NCI-H1105 (cell line): ENCODE data around the gene GRP.

Experiments
- DNase-seq: peaks from one replicate; lab custom pipeline; 2025; lab: John Stamatoyannopoulos, UW

The GRP gene

DNA sequence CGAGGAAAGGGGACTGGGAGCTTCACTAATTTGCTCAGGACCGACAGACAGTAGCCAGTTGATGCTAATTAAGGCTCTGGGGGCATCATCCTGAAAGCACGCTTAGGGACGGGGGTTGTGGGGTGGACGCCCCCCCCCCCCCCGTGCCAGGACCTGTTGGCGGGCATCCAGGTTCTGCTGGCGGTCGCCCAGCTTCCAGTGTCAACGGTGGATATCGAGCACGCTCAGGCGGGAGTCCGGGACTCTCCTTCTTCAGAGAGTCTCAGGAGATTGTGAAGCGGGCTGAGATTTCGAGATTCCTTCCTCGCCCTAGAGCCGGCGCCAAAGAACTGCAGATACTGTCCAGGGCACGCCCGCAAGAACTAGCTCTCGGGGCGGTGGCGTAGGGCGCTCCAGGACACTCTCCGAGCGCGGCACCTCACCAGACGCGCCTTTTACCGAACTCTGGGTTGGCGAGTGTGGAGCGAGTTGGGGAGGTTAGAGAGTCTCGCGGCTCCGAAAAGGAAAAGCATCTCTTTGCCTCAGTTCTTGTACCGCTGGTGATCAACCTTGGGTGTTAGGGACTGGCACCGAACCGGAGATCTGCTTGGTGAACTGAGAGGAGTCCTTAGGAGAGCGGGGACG lies 47.7 kb downstream of the GRP start:
- peak; percentile 15 for DNase-seq

DNA sequence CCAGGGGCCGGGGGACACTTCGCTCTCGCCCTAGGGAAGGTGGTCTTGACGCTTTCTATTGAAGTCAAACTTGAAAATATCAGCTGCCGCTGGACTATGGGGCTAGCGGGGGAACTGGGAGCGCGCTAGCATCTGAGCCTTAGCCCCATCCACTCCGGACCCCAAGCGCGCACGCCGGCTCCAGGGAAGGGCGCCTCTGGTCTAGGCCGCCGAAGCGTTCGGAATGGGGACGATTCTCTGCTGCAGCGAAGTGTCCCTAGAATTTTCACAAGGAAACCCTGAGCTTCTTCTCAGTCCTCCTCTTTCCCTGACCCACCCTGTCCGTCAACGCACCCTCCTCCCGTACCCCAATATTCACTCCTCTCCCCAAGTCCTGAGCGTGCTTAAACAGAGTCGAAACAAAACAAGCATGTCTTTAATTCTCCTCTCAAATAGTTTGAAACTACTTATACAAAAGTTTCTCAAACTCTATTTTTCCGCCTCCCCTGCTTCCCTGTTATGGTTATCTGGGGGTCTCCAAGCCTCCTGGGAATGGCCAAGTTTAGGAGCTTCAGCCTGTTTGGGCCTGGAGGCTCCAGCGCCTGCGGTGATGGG lies 48.3 kb downstream of the GRP start:
- no peak for DNase-seq

DNA sequence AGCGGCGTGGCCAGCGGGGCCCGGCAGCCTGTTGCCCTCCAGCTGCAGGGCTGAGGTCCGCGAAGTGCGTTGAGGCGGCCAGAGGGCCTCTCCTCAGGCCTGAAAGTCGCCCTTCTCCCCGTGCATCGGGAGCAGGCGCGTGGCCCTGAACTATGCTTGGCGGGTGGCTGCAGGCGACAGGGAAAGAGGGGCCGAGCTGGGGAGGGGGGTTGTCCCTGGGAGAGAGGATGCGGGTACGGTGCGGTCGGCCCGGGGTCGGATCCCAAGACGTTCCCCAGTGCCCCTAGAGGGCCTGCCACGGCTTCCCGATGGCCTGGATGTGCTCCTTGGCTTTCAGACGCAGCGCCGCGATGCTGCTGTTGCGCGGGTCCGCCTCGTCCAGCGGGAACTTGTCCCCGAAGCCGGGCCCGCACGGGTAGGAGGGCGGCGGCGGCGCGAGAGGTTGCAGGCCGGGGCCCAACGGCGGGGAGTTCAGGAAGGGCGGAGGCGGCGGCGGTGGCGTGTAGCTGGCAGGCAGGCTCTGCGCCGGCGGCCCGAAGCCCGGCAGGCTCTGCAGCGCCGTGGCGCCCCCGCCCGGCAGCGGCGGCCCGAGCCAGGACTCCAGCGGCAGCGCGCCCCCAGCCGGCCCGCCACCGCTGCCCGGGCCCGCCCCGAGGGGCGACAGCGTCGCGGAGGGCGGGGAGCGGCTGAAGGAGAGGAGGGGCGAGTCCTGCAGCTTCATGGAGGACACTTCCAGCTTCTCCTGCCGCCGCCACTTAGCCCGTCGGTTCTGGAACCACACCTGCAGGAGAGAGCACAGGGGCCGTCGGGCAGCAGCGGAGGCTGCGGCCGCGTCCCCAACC lies 49.0 kb downstream of the GRP start:
- peak; percentile 41 for DNase-seq

DNA sequence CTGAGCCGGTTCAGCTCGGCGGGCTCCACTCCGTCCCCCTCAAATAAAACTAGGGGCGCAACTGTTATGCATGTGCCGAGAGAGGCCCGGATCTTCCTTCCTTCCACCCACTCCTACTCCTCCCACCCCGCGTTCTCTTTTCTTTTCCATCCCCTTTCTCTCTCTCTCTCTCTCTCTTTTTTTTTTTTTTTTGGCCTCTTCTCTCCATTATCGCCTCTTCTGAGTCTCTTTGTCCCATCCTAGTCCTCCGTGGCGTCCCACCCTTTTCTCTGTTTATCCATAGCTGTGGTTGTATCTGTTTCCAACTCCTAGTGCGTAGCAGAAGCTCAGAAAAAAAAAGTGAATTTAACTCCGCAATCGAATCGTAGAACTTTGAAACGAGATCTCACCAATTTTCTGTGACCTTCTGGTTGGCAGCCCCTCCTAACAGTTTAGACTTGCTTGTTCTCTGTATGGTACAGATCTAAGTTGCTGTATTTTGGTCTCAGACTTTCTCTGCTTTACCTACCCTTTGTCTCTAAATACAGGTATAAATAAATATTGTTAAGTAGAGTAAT lies 49.7 kb downstream of the GRP start:
- DNase-seq = no peak

DNA sequence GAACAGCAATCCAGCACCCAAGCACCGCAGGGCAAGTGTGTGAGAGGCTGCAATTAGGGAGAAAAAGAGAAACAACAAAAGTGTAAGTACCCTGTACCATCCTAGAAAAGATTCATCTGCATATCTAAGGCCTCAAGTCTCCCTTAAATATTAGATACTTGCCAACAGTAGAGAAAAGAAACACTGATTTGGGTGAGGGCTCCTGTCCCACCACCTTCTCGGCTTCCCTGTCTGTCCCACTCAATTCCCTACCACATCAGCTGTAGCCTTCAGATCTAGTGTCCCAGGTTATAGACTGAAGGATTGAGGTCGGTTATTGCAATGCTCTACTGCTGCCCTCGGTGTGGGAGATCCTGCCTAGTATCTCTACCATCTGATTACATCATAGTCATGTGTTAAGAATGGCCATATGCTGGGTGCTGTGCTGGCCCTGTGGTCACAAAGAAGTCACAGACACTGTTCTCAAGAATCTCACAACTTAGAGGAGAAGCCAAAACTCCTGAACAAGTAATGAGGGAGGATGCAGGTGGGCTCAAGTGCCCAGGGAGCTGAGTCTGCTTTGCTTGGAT lies 50.8 kb downstream of the GRP start:
- no peak for DNase-seq

DNA sequence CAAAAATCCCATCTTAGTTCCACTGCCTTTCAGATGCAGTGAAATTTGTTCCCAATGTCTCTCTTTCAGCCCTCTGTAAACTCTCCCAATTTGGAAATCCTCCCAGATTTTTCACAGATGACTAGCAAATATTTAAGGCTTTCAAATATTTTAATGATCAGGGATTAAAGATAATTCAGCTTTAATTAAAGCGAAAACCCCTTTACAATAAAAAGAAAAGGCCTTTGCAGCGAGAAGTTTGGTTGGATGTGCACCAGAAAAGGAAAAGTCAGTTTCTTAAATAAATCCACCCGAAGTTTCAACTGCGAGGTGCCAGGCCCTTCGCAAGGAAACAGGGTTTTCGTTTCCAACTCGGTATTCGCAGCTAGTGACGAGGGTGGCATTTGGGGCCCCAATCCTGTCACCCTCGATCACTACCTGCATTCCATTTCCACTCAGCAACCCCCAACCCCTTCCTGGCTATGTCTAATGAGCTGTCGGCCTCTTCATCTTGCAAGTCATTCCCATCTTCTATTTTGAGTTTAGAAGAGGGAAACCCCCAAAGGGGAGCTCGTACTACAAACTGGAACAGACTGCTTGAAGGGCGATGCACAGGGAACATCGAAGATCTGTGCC lies 51.8 kb downstream of the GRP start:
- DNase-seq = no peak

DNA sequence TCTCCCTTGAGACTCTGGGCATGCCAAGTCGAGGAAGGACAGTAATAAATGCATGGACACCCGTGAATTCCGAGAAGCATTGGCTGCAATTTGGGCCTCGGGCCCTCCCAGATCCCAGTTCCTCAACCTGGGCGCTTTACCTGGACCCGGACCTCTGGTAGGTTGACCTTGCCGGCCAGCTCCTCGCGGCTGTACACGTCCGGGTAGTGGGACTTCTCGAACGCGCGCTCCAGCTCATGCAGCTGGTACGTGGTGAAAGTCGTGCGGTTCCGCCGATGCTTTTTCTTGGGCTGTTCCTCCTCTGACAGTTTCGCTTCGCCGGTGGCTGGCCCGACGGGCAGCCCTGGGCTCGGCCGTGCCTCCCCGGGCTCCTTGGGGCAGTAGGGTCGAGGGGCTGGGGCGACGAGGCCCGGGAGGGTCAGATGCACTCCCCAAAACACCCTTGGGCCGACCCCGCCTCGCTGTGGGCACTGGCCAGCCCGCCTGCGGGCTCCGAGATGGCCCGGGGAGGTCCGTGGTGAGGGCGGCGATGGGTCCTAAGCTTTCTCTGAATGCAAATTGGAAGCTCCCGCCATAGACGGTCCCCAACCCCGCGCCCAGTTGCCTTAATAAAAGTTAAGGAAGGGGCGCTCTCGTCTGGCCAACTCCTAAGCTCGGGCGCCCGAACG lies 52.4 kb downstream of the GRP start:
- DNase-seq = no peak

DNA sequence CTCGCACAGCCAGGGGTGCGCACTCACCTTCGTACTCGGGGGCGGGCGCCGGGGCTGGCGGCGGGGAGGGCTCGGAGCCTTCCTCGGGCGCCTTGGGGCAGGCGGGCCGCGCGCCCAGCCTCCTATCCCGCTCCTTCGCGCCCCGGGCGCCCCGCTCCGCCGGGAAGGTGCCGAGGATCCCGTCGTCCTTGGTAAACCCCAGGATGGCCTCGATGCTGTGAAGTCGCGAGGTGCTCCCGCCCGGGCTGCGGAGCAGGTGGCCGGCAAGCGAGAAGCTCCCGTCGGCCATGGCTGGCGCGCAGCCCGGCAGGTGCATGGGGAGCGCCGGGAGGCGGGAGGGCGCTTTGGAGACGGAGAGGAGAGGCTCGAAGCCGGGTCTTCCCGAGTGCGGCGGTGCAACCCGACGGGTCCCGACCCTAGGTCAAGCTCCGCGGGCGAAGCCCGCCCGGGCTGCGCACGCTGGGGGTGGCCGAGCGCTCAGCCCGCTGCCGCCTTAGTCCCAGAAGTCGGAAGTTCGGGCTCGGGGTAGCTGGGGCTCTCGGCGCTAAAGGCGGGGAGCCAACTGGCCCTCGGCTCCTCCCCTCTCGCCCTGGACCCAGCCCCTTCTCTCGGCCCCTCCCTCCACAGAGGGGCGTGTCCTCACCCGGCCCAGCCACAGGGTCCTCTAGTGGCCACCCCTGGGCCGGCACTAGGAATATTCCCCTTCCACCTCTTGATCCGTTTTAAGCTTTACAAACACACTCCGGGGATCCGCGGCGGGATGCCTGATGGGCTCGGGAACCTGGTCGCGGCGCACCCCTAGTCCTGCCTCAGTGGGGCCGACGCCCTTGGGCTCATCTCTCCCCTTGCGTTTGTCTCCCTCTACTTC lies 53.2 kb downstream of the GRP start, which contains the start of gene RAX:
TSS of gene RAX (minus strand) at position 564 of the 868 bp plus-strand sequence. CDS start at position 316, 248 bp downstream.
- no peak for DNase-seq

DNA sequence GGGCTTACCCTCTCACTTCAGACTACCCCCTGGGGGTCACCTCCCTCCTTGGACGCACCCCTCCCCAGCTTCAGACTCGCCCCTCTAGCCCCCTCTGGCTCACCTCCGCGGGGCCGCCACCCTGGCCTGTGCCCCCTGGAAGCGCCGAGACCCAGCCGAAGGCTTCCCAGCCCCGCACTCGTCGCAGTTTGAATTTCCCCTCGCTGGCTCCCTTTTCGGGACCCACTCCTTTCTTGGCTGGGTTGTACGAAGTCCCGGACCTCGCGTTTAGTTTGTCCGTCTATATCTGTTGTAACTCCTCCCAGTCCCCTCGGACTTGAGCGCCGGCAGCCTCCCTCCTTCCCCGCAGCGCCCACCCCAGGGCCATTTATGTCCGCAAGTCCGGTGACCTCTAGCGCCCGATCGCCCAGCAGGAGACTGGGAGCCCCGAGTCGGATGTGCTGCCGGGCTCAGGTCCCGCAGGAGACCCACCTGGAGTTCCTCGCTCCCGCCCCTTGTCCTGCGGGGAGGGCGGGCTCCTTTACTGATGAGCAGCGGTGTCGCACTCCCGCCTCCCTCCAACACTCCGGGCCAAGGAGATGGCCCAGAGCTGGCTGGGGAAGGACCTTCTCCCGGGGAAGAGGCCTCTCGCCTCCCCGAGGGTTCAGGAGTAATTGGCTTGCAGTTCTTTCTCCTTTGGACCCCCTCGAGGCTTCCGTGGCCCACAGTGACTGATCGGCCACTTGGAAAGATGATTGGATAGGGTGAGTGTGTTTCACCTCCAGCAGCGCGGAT lies 54.0 kb downstream of the GRP start:
- DNase-seq = no peak

DNA sequence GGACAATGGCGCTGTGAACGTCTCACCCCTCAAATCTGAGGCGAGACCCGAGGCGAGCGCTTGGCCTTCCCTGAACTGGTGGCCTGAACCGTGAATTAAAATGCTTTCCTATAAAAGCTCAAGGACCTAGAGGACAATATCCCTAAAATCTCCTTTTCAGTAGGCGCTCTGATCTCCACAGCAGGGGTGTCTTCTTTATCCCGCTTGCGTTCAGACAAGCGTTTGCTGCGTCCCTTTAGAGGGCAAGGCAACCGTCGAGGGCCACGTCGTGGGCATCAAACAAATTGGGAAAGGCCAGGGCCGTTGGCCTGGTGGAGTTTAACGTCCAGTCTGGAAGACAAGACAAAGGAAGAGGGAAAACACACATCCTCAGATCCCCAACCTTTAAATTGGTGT lies 54.6 kb downstream of the GRP start:
- DNase-seq = no peak

DNA sequence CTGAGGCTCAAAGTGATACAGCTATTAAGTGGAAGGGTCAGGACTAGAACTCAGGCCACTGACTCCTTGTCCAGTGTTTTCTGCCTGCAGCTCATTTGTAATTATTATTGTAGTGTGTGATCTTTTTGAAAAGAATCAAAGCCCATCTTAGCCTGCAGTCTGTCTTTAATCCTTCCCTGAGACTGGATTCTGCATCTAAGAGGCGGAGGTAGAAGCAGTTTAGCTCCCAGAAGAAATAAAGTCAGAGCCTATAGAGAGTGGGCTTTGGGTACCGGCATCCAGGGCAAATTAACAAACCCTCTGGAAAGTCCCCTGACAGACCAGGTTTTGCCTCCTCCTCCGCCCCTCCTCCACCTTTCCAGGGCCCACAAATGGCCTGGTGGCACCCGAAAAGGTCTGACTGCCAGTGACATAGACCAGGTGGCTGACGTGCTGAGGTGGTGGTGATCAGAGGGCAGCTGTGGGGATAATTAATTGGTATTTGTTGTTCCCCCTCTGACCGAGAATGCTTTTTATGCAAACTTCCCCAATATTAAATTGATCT lies 55.5 kb downstream of the GRP start:
- DNase-seq = no peak

DNA sequence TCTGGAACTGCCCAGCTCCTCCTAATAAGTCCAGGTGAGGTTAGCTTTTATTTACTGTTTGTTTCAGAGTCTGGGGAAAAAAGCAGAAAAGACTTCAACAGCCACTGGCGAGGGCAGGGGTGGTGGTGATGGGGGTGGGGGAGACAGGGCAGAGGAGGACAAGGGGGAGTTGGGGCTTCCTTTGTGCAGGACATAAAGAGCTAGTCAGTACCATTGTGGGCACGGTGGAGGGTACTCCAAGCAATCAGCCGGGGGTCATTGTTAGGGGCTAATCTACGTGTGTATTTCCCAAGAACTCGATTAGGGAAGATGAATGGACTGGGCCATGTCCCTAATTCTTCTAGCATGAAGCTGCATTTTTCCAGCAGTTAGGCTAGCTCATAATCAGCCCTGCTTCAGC lies 56.1 kb downstream of the GRP start:
- DNase-seq = no peak

DNA sequence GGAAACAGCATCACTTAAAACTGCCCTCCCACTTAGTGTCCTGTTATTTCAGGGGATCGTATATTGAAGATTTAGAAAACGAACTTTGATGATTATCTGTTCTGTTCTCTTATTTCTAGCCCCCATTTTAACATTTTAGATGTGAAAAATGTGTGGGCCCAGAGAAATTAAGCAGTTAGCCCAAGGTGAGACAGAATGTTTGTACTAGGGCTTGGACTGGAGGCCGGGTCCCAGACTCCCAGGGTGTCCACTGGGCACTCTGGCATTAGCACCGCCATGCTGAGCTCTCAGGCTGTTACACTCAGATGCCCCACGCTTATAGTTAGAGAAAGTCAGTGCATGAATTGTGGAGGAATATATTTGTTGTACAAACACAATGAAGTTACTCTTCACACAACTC lies 58.8 kb downstream of the GRP start:
- no peak for DNase-seq

DNA sequence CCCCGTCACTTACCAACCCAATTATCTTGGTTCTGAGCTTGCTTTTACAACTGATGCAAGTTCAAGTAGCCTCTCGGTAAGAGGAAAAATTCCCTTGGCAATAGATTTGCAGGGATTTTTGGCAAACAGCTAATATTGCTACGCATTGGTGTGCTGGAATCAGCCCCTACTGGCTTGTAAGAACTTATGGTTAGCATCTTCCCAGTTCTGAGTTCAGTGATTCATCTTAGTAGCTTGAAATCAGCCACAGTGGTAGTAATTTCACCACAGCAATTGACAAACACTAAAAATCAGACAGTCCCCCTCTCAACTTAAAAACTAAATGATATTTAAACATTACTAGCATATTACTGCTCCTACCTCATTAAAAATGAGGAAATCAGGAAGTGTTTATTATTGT lies 59.2 kb downstream of the GRP start:
- DNase-seq = no peak

DNA sequence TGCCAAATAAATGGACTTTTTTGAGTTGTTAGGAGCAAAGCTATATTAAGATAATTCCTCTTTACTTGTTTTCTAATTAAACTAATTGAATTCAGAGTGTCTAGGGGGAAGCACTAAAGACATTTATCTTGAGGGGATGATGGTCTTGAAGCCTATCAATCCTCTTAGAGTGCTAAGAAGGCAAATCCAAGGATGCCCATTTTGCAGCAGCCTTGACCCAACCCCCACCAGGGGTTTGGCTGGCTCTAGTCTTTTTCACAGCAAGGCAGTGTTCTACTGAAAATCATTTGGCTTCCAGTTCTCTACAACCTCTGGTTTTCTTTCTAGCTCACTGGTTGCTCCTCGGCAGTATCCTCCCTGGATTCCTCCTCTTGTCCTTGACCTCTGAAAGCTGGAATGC lies 59.8 kb downstream of the GRP start:
- DNase-seq = no peak
